Suprapubic skin (tissue), 4 donors: ENCODE data around the gene SGPP1. TPM values are rescaled to one million over a fixed set of nuclear protein-coding genes. Genes with fewer than 3 reads are reported as not detected.

Experiments
- DNase-seq, 2 donors: peaks; one replicate each; pipeline ENCODE4 v3.0.0-alpha.2; 2019; ENCODE audit warnings: low spot score in 2 of 2
- H3K27ac ChIP-seq: fragments of 200-600 bp; sonication (generic); one replicate; pipeline ENCODE4 v1.5.1; 2019
- H3K27me3 ChIP-seq: fragments of 200-600 bp; sonication (generic); one replicate; pipeline ENCODE4 v1.5.1; 2019
- H3K36me3 ChIP-seq: fragments of 200-600 bp; sonication (generic); one replicate; pipeline ENCODE4 v1.5.1; 2019
- H3K4me1 ChIP-seq: fragments of 200-600 bp; sonication (generic); one replicate; pipeline ENCODE4 v1.5.1; 2019
- H3K4me3 ChIP-seq: fragments of 200-600 bp; sonication (generic); one replicate; pipeline ENCODE4 v1.5.1; 2019; ENCODE audit warnings: mild to moderate bottlenecking
- H3K9me3 ChIP-seq: fragments of 200-600 bp; sonication (generic); one replicate; pipeline ENCODE4 v1.5.1; 2019
- EP300 ChIP-seq: sonication (generic); formaldehyde crosslinking; IDR thresholded peaks from one replicate; pipeline ENCODE4 v1.6.1; 2017; ENCODE audit warnings: antibody characterized with exemption
- POLR2A ChIP-seq, 2 donors: fragments of 450-650 bp; IDR thresholded peaks; one replicate each; pipeline ENCODE4 v1.6.1; 2017; ENCODE audit warnings: antibody characterized with exemption in 2 of 2, mild to moderate bottlenecking in 2 of 2, moderate library complexity in 2 of 2
- POLR2AphosphoS5 ChIP-seq, 3 donors: sonication (generic); formaldehyde crosslinking; IDR thresholded peaks; one replicate each; pipeline ENCODE4 v1.6.1; 2017; ENCODE audit warnings: antibody characterized with exemption in 3 of 3
- WGBS: methylation state at CpG from one replicate; pipeline ENCODE4 v1.1.5; 2018; 5-methylcytosine and 5-hydroxymethylcytosine counted together
- total RNA-seq, 4 donors: library from RNA; depleted of rRNA; stranded (reverse); fragments of >200 nt; gene quantifications; one replicate each; pipeline ENCODE4 v1.1.0, GENCODE V29; 2016
- TF ChIP-seq, protein P1 (sequence below), 2 donors: fragments of 200-600 bp in 1 of 2; fragments of 450-650 bp in 1 of 2; sonication (generic) in 1 of 2; IDR thresholded peaks; one replicate each; pipeline ENCODE4 v1.5.1; 2016 to 2019; ENCODE audit warnings: antibody characterized with exemption in 2 of 2, mild to moderate bottlenecking in 1 of 2, moderate library complexity in 1 of 2

The SGPP1 gene
- total RNA-seq, 4 donors from 2014 or later: 5.4 to 10.9 (median 8.0) TPM

- 92% methylated on average over 3 of the region's 3 CpGs for WGBS
- TF ChIP-seq POLR2A (IDR thresholded peaks at IDR 0.05): no peak
- no peak for TF ChIP-seq POLR2AphosphoS5 (IDR thresholded peaks at IDR 0.05)
- TF ChIP-seq, protein P1, sequence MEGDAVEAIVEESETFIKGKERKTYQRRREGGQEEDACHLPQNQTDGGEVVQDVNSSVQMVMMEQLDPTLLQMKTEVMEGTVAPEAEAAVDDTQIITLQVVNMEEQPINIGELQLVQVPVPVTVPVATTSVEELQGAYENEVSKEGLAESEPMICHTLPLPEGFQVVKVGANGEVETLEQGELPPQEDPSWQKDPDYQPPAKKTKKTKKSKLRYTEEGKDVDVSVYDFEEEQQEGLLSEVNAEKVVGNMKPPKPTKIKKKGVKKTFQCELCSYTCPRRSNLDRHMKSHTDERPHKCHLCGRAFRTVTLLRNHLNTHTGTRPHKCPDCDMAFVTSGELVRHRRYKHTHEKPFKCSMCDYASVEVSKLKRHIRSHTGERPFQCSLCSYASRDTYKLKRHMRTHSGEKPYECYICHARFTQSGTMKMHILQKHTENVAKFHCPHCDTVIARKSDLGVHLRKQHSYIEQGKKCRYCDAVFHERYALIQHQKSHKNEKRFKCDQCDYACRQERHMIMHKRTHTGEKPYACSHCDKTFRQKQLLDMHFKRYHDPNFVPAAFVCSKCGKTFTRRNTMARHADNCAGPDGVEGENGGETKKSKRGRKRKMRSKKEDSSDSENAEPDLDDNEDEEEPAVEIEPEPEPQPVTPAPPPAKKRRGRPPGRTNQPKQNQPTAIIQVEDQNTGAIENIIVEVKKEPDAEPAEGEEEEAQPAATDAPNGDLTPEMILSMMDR (IDR thresholded peaks at IDR 0.05): no peak
- TF ChIP-seq EP300: no peak
Measured at GRCh38 chr14:63745272-63745671, 17.4 kb upstream of the SGPP1 start.

GRCh38 chr14:63737582-63738006 lies 9.7 kb upstream of the SGPP1 start:
- H3K4me1 ChIP-seq: no peaks in the 10 kb centered on the region
- H3K36me3 ChIP-seq: no peaks in the 10 kb centered on the region
- H3K9me3 ChIP-seq: no peaks in the 10 kb centered on the region
- H3K27ac ChIP-seq: no peak overlapping the region
- H3K4me3 ChIP-seq: no peak overlapping the region
- no peak for DNase-seq
- 81% methylated on average over 1 of the region's 1 CpG for WGBS
- H3K27me3 ChIP-seq: no peaks in the 10 kb centered on the region
- TF ChIP-seq POLR2AphosphoS5 (IDR thresholded peaks at IDR 0.05): no peak
- TF ChIP-seq, protein P1 (IDR thresholded peaks at IDR 0.05): no peak
- no peak for TF ChIP-seq POLR2A (IDR thresholded peaks at IDR 0.05)
- TF ChIP-seq EP300: no peak

More at GRCh38 chr14:63745272-63745671, 17.4 kb upstream of the SGPP1 start:
- Histone ChIP-seq H3K4me1 (no peaks in the 10 kb centered on the region), H3K27me3 (no peaks in the 10 kb centered on the region), H3K9me3 (no peaks in the 10 kb centered on the region), H3K4me3 (no peak overlapping the region), H3K27ac (no peak overlapping the region), H3K36me3 (no peaks in the 10 kb centered on the region)
- DNase-seq: no peak

DNA sequence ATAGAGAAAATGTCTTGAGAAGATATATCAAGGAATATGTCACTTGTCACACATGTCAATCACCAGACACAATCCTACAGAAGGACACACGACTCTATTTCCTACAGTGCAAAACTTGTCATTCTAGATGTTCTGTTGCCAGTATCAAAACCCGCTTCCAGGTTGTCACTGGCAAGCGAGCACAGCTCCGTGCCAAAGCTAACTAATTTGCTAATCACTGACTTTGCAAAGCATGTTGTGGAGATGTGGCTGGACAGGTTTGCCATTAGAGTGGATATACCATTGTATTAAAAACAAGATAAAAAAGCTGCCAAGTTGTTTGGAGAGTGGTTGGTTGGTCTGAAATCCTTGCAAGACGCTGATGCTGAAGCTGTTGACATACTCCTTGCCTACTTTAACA lies 7.9 kb upstream of the SGPP1 start:
- TF ChIP-seq, protein P1 (IDR thresholded peaks at IDR 0.05): no peak
- TF ChIP-seq EP300: no peak
- no peak for TF ChIP-seq POLR2A (IDR thresholded peaks at IDR 0.05)
- no peak for TF ChIP-seq POLR2AphosphoS5 (IDR thresholded peaks at IDR 0.05)
- Histone ChIP-seq H3K4me3 (no peak overlapping the region), H3K9me3 (no peaks in the 10 kb centered on the region), H3K27me3 (no peaks in the 10 kb centered on the region), H3K4me1 (no peaks in the 10 kb centered on the region), H3K27ac (no peak overlapping the region), H3K36me3 (no peaks in the 10 kb centered on the region)
- no peak for DNase-seq
- 58% methylated on average over 5 of the region's 5 CpGs for WGBS

GRCh38 chr14:63730659-63731058 lies 2.8 kb upstream of the SGPP1 start:
- Histone ChIP-seq H3K4me1 (peaks cover 20% of the 10 kb centered on the region), H3K4me3 (no peak overlapping the region), H3K27me3 (no peaks in the 10 kb centered on the region), H3K27ac (no peak overlapping the region), H3K36me3 (no peaks in the 10 kb centered on the region), H3K9me3 (no peaks in the 10 kb centered on the region)
- no peak for DNase-seq
- 82% methylated on average over 3 of the region's 3 CpGs for WGBS
- TF ChIP-seq, protein P1 (IDR thresholded peaks at IDR 0.05): no peak
- TF ChIP-seq POLR2AphosphoS5 (IDR thresholded peaks at IDR 0.05): no peak
- TF ChIP-seq POLR2A (IDR thresholded peaks at IDR 0.05): no peak
- no peak for TF ChIP-seq EP300

DNA sequence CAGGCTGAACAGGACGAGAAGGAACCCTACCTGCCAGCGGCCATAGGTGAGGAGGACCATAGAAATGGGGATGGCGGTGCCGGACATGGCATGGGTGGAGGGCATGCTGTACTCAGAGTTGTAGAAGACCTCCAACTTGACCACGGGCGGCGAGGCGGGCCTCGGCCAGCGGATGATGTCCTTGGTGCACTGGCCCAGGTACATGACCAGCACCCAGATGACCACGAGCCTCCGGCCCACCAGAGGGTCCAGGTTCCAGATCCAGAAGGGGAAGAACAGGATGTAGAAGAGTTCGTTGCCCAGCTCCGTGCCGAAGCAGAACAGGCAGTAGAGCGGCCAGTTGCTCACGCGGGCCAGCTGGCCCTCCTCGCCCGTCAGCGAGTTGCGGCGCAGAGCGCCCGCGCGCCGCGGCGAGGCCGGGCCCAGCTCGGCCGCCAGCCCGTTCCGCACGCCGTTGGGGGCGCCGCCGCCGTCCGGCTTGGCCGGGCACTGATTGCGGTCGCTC lies 582 bp downstream of the SGPP1 start:
- TF ChIP-seq, protein P1 (IDR thresholded peaks at IDR 0.05): no peak
- no peak for TF ChIP-seq POLR2A (IDR thresholded peaks at IDR 0.05)
- TF ChIP-seq POLR2AphosphoS5 (IDR thresholded peaks at IDR 0.05): no peak
- TF ChIP-seq EP300: no peak
- peak overlapping the region; percentile 92 for H3K27ac ChIP-seq
- H3K27me3 ChIP-seq: no peaks in the 10 kb centered on the region
- H3K36me3 ChIP-seq: no peaks in the 10 kb centered on the region
- peaks cover 28% of the 10 kb centered on the region for H3K4me1 ChIP-seq
- 2% methylated on average over 10 of the region's 45 CpGs for WGBS
- peak overlapping the region; percentile 98 for H3K4me3 ChIP-seq
- no peaks in the 10 kb centered on the region for H3K9me3 ChIP-seq
- peak in 1 of 2 donors; percentile 72 for DNase-seq
